RWPE1 (cell line): ENCODE data around the gene MINDY4.

Source experiments
- CTCF ChIA-PET: fragments of 350-600 bp; sonication (Branson Sonifier 250); formaldehyde crosslinking; extraction: SDS; loops from one replicate; lab custom pipeline; 2021; lab: Yijun Ruan, JAX
- POLR2A ChIA-PET: fragments of 400-600 bp; formaldehyde crosslinking; extraction: SDS; loops from one replicate; lab custom pipeline; 2020; ENCODE audit warnings: antibody characterized with exemption; ENCODE audit not compliant: low non-redundant PET; lab: Yijun Ruan, JAX
- DNase-seq: peaks from one replicate; pipeline ENCODE4 v3.0.0; 2012; ENCODE audit warnings: low spot score
- H3K27ac ChIP-seq: fragments of 450-650 bp; 2 replicates; pipeline ENCODE4 v1.5.1; 2017
- CTCF ChIP-seq: fragments of 450-650 bp; conservative IDR thresholded peaks from 2 replicates; pipeline ENCODE4 v1.5.1; 2017; ENCODE audit warnings: low read depth, mild to moderate bottlenecking

MINDY4 gene

DNA sequence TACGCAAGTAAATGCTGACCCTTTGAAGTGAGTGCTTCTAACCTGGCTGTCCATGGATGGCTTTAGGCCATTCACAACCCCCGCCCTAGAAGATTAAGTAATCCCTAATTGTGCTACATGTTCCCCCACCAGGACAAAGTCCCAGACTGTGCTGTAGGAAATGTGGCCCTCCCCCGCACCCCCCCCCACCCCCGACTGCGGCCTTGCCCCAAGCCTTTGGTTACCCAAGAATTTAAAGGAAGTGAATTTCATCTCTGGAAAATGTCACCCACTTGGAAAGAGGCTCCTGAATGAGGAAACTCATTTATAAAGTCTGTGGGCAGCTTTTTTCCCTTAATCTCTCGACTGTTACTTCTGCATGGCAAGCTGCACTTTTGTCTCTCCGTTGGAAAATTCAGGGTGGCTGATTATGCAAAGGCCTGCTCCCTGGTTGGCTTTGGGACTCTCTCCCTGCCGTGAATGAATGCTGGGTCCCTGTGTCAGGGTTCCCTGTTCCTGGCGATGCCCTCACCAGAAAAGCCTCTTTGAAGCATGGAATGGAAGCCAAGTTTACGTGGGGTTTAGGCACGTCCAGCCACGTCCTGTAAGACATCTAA, 109.0 kb downstream of the MINDY4 start:
- ChIA-PET POLR2A (no interaction called here), CTCF (no interaction called here)
- H3K27ac ChIP-seq = no peak overlapping the region
- DNase-seq = no peak
- TF ChIP-seq CTCF = no peak

DNA sequence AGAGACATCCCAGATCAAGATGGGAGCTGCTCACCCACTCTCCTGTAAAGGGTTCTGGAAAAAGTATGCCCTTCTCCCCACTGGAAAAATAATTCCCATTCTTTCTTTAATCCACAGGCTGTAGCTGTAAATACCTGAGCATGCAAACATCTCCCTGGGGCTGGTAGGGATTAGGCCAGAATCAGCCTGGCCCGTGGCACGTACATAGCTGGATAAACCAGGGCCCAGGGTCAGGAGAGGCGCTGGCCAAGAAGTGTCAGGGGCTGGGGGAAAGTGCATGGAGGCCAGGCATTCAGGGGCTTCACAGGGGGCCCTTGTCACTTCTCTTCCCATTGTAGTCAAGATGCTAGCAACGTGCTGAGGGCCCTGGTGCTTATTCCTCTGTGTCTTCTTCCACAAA, 109.7 kb downstream of the MINDY4 start:
- H3K27ac ChIP-seq = no peak overlapping the region
- POLR2A ChIA-PET = no interaction called here
- CTCF ChIA-PET = no interaction called here
- no peak for TF ChIP-seq CTCF
- DNase-seq = no peak

DNA sequence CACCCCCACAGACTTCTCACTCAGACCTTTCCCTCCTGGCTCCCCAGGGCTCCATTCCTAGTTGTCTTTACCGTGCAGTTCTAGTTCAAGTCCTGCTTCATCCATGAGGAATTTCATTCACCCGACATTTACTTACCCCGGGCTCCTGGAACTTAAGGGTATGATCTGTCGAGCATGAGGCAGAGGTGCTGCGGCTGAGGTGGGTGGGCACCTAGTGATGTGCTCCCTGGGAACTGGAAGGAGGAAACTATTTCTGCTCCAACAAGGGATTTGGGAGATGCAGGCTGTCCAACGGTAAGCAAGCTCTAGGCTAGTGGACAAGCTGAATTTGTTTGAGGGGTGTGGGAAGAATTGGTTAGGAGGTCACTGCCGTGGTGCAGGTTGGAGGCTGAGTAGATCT, 110.2 kb downstream of the MINDY4 start:
- POLR2A ChIA-PET = no interaction called here
- no peak for DNase-seq
- H3K27ac ChIP-seq = no peak overlapping the region
- CTCF ChIA-PET = no interaction called here
- no peak for TF ChIP-seq CTCF

DNA sequence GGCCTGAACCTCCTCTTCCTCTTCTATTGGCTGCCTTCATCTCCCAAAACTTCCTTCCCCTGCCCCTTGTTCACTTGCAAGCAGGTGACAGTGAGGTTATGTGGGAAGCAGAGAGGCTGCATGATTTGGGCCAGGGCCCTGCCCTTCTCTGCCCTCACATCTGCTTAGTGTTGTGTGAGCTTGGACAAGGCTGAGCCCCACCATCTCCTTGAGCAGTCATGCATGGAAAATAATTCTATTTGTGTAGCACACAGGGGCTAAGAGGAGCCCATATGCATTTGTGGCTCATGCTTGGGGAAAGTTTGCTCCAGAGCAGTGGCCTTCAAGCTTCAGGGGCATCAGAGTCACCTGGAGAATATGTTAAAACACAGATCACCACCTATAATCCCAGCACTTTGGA, 113.7 kb downstream of the MINDY4 start:
- CTCF ChIA-PET = no interaction called here
- POLR2A ChIA-PET = no interaction called here
- TF ChIP-seq CTCF = no peak
- DNase-seq = no peak
- no peak overlapping the region for H3K27ac ChIP-seq

DNA sequence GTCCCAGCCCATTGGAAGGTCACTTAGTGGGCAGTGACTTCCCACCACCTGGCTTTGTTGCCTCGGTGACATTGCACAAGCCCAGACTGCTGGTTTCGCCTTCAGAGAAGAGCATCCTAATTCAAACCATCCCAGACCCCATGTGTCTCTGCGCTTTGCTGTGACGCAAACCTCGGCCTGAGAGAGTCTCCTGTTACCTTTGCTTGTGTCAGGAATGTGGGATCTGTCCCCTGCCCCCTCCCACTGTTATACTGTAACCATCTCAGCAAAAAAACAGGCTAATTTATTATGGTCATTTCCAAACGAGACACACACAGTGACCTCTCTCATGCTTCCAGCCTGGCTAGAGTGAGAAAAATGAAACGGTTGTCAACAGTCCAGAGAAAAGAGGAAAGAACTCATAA, 115.4 kb downstream of the MINDY4 start:
- no peak overlapping the region for H3K27ac ChIP-seq
- DNase-seq = no peak
- ChIA-PET CTCF (no interaction called here), POLR2A (no interaction called here)
- no peak for TF ChIP-seq CTCF

GRCh38 chr7:30887464-30887872, 116.3 kb downstream of the MINDY4 start:
- ChIA-PET CTCF (interaction anchor here (0.6 kb wide), 1 partner anchor 88 kb away, joined by 3 read pairs; no protein-coding TSS in a partner anchor), POLR2A (no interaction called here)
- no peak for TF ChIP-seq CTCF
- H3K27ac ChIP-seq = no peak overlapping the region
- DNase-seq = no peak

DNA sequence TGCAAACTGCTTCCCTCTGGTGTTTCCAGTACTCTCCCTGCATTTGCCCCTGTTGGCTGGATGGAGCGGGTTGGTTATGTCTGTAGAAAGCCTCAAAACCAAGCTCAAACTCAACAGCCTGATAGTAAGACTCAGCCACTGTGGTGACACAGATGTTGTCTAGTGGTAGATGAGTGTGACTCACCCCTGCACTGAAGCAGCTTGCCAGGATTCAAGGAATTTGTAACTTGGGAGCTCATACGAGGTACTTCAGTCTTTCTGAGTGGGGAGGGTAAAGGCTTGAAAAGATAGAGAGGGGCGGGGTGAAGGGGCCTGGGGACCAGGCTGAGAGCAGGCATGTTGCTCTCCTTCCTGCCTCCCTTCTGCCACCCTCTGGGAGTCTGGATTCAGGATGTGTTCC, 117.5 kb downstream of the MINDY4 start:
- DNase-seq = peak; percentile 60
- ChIA-PET POLR2A (no interaction called here), CTCF (interaction anchor here (0.7 to 0.8 kb wide), 2 partner anchors 25 to 32 kb away, joined by 3 to 4 read pairs; no protein-coding TSS in a partner anchor)
- H3K27ac ChIP-seq = no peak overlapping the region
- no peak for TF ChIP-seq CTCF
